DMS53 treated with DMSO at 0.1 percent for 48 hours (cell line): ENCODE results near the gene ACSL1.
A peak's percentile ranks its signal among the peaks of the same experiment; 100 is the strongest.

Experiments used
- DNase-seq: peaks from one replicate; lab custom pipeline; 2025; ENCODE audit not compliant: unreplicated experiment; lab: John Stamatoyannopoulos, UW

The ACSL1 gene, protein sequence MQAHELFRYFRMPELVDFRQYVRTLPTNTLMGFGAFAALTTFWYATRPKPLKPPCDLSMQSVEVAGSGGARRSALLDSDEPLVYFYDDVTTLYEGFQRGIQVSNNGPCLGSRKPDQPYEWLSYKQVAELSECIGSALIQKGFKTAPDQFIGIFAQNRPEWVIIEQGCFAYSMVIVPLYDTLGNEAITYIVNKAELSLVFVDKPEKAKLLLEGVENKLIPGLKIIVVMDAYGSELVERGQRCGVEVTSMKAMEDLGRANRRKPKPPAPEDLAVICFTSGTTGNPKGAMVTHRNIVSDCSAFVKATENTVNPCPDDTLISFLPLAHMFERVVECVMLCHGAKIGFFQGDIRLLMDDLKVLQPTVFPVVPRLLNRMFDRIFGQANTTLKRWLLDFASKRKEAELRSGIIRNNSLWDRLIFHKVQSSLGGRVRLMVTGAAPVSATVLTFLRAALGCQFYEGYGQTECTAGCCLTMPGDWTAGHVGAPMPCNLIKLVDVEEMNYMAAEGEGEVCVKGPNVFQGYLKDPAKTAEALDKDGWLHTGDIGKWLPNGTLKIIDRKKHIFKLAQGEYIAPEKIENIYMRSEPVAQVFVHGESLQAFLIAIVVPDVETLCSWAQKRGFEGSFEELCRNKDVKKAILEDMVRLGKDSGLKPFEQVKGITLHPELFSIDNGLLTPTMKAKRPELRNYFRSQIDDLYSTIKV

GRCh38 chr4:184825896-184826690, at the start of gene ACSL1:
TSS of gene ACSL1 (minus strand) at chr4:184825968. CDS start at chr4:184803514, 22,454 bp downstream.
- DNase-seq = peak; percentile 24

DNA sequence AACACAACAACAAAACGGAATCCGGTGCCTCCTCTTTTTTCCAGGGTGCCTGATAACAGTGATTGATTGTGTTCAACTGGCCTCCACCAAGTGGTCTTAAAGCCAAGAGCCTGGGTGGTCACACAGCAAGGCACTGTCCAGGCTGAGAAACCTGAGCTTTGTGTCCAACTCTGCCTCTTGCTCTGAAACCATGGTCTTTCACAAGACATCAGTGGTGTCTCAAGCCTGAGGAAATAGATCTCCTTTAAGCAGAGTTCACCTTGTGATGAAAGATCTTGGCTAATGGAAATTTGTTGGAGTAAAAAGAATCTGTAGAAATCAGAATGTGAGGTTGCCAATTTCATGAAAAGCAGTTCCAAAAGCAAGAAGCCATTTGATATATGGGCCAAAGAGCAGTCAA, 47.3 kb upstream of the ACSL1 start:
- no peak for DNase-seq

- no peak for DNase-seq
These were observed 45.0 kb upstream of the ACSL1 start for GRCh38 chr4:184870718-184871117.

DNA sequence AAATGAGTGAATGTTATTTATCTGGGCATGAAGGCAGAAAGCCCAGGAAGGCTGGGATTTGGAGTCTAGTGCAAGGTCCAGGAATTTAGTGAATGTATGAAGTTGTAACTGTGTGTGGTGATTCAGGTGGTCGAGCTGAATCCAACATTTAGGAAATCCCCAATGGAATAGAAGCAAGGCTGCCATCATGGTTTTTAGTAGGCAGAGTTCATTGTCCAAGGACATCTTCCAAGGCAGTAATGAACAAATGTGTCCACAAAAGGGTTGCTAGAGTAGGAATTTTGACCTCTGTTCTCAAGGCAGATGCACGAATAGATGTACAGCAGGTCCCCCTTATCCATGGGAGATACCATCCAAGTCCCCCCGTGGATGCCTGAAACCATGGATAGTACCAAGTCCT, 42.9 kb upstream of the ACSL1 start:
- DNase-seq = no peak

- no peak for DNase-seq
These were observed 38.1 kb upstream of the ACSL1 start for GRCh38 chr4:184863916-184864315.

- DNase-seq = no peak
These were observed 35.3 kb upstream of the ACSL1 start for GRCh38 chr4:184861047-184861446.

- no peak for DNase-seq
These were observed 34.4 kb upstream of the ACSL1 start for GRCh38 chr4:184860018-184860779.

DNA sequence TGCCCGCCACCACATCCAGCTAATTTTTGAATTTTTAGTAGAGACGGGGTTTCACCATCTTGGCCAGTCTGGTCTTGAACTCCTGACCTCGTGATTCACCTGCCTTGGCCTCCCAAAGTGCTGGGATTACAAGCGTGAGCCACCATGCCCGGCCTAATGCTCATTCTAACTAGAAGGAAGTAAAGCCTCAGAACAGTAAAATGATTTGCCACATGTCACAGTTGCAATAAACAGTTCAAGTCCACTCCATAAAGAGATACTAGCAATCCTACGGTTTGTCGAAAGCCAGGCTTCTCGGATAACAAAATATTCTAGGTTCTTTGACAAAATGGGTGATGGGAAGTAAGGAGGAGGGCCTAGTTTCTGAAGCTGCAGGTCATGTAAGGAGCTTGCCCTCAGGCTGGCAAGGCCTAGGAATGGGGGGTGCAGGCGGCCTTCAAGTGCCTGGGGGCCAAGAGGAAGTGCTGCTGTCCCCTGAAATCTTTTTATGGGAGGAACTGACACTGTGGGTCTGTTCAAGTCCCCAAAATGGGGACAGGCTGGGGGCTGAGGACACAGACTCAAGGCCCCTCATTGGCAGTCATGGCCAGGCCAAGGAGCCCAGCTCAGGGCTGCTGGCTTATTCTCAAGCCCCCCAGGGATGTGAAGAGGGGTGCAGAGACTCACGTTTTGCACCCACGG, 31.8 kb upstream of the ACSL1 start:
- no peak for DNase-seq

DNA sequence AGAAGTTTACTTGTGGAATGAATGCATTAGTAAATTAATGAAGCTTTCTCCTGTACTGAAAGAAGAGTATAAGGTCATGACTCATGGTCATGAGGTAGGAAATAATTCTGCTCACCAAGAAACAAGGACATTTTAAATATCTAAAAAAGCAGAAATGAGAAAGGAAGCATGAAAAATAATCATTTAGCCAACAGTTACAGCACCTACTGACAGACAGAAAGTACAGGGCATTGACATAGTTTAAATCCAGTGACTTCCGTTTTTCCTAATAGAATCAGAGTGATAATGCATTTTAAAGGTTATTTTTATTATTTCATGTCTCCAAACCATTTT, 30.5 kb upstream of the ACSL1 start:
- no peak for DNase-seq

GRCh38 chr4:184854673-184855072, 28.9 kb upstream of the ACSL1 start:
- DNase-seq = no peak

- no peak for DNase-seq
These were observed 27.7 kb upstream of the ACSL1 start for GRCh38 chr4:184853436-184853835.

DNA sequence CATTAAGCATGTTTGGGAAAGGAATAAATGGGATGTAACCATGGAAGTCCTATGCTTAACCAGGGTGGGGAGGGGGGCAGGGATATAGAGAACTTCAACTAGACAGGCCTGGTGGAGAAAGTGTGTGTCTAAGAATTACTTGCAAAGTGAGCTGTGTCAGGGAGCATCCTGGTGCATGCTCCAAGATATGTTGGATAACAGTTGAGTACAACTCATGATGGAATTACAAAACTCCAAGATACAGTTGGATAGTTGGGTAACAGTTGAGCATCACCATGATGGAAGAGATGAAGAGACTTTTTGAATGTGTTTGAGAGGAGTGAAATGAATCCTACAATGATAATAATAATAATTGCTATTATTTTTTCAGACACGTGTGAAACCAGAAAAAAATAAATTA, 26.1 kb upstream of the ACSL1 start:
- DNase-seq = no peak

GRCh38 chr4:184851200-184851541, 25.4 kb upstream of the ACSL1 start:
- DNase-seq = no peak

DNA sequence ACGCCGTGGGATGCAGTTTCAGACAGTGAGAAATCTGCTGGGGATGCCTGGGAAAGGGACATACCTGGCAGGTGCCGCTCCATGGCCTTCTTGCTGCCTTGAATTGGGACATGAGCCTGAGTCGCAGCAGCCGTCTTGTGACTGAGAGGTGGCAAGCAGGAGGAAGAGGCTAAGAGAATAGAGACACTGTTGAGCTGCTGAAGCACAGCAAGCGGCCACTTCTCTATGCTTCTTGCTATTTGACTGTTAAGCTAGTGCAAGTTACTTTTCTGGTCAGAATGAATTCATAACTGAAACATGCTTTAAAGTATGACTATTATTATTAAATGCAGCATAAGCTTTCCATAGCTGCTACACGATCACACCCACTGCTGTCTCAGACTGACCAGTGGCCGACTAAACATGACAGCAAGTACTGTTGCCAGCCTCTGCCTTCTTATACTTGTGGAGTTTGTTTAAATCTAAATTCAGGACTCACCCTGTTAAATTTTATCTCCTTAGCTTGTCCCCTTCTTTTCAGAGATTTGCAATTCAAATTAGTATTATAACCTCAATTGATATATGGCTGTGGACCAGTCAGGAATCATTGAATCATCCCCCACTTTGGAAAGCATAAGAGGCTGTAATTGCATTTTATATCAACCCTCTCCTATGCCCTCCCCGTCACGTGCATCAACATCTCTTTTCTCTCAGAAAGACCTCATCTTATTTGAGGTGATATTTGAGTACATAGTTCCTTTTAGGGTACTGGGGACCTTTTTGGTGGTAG, 24.8 kb upstream of the ACSL1 start:
- no peak for DNase-seq

GRCh38 chr4:184850018-184850417, 24.2 kb upstream of the ACSL1 start:
- no peak for DNase-seq

DNA sequence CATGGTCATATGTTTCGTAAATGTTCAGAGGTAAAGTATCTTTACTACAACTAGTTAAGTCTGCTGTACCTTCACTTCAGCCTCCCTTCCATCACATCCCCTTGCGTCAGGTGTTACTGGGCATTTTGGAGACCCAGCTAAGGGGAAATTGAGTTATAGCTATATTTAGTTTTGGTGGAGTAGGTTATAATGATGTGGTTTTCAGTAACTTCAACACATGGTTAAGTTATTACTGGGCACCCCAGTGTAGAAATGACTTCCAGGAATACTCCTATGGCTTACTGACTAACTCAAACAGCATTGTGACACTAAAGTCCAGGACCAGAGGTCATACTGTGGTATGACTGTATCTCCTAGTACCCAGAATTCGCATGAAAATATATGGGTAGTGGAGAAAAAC, 23.4 kb upstream of the ACSL1 start:
- no peak for DNase-seq

GRCh38 chr4:184848510-184848909, 22.7 kb upstream of the ACSL1 start:
- no peak for DNase-seq

- DNase-seq = no peak
These were observed 20.8 kb upstream of the ACSL1 start for GRCh38 chr4:184846531-184846930.

GRCh38 chr4:184845367-184846021, 19.7 kb upstream of the ACSL1 start:
- DNase-seq = peak; percentile 37
